ENCODE results near the gene MRPL4.

- TF ChIP-seq POLR2A (IDR thresholded peaks at IDR 0.05) (no peak), CTCF (IDR thresholded peaks at IDR 0.05) (no peak), POLR2AphosphoS5 (IDR thresholded peaks at IDR 0.05) (no peak)
These were observed 32.9 kb downstream of the MRPL4 start for GRCh38 chr19:10284960-10285278.
